ENCODE data around the gene C14orf132. TPM values are rescaled to one million over a fixed set of nuclear protein-coding genes. Genes with fewer than 3 reads are reported as not detected.
A peak's percentile ranks its signal among the peaks of the same experiment; 100 is the strongest.
"Not testable (repeated sequence)": the region's sequence is repeated elsewhere in the genome, so short reads cannot be mapped to it uniquely, and the experiment has no call there.

The C14orf132 gene
- 1 to 10 TPM; 1.2 to 1.5 TPM for total RNA-seq

- ChIA-PET CTCF (interaction anchor here (0.6 to 1.0 kb wide), 2 partner anchors 76 to 329 kb away, joined by 3 read pairs; no protein-coding TSS in a partner anchor), POLR2A (no interaction called here)
- DNase-seq: peak; percentile 48
- no peak within 1 kb of the TSS for H3K27ac Mint-ChIP-seq
- H3K4me1 Mint-ChIP-seq: peaks cover 17% of the 10 kb centered on the region
- H3K36me3 Mint-ChIP-seq (ENCODE audit: low read depth): no peaks in the 10 kb centered on the region
- peak within 1 kb of the TSS; percentile 72 for H3K4me3 Mint-ChIP-seq
- H3K27me3 Mint-ChIP-seq: peaks cover 42% of the 10 kb centered on the region
- H3K9me3 Mint-ChIP-seq: no peaks in the 10 kb centered on the region
Observed at GRCh38 chr14:96038920-96039632, at the start of gene C14orf132. Gene C14orf132 (plus strand): TSS chr14:96039362. CDS start chr14:96039501, 139 bp downstream.

GRCh38 chr14:95993768-95994592 lies 45.2 kb upstream of the C14orf132 start:
- POLR2A ChIA-PET: no interaction called here
- no peaks in the 10 kb centered on the region for H3K4me1 Mint-ChIP-seq
- DNase-seq: peak; percentile 44

GRCh38 chr14:95994593-95994928 lies 44.6 kb upstream of the C14orf132 start:
- no peaks in the 10 kb centered on the region for H3K4me1 Mint-ChIP-seq
- H3K4me3 Mint-ChIP-seq: no peak overlapping the region
- peaks cover 28% of the 10 kb centered on the region for H3K27me3 Mint-ChIP-seq
- H3K27ac Mint-ChIP-seq: no peak overlapping the region
- POLR2A ChIA-PET: no interaction called here
- H3K36me3 Mint-ChIP-seq (ENCODE audit: low read depth): no peaks in the 10 kb centered on the region
- CTCF ChIA-PET: interaction anchor here (1.4 kb wide), 1 partner anchor 14 kb away, joined by 3 read pairs; no protein-coding TSS in a partner anchor
- H3K9me3 Mint-ChIP-seq: peaks cover 18% of the 10 kb centered on the region
- no peak for DNase-seq

More at GRCh38 chr14:95993768-95994592, 45.2 kb upstream of the C14orf132 start:
- Mint-ChIP-seq H3K4me3 (no peak overlapping the region), H3K27me3 (peaks cover 27% of the 10 kb centered on the region), H3K36me3 (ENCODE audit: low read depth) (no peaks in the 10 kb centered on the region), H3K27ac (no peak overlapping the region), H3K9me3 (peaks cover 18% of the 10 kb centered on the region)
- CTCF ChIA-PET: interaction anchor here (1.4 kb wide), 1 partner anchor 14 kb away, joined by 3 read pairs; no protein-coding TSS in a partner anchor

GRCh38 chr14:95998656-95999055 lies 40.5 kb upstream of the C14orf132 start:
- H3K9me3 Mint-ChIP-seq: no peaks in the 10 kb centered on the region
- H3K36me3 Mint-ChIP-seq (ENCODE audit: low read depth): no peaks in the 10 kb centered on the region
- H3K27ac Mint-ChIP-seq: no peak overlapping the region
- no peaks in the 10 kb centered on the region for H3K4me1 Mint-ChIP-seq
- DNase-seq: no peak
- no peak overlapping the region for H3K4me3 Mint-ChIP-seq
- H3K27me3 Mint-ChIP-seq: peaks cover 36% of the 10 kb centered on the region
- ChIA-PET POLR2A (no interaction called here), CTCF (interaction anchor here (1.1 kb wide), 1 partner anchor 13 kb away, joined by 3 read pairs; no protein-coding TSS in a partner anchor)

- CTCF ChIA-PET: no interaction called here
Observed at GRCh38 chr14:96001866-96002497, 37.2 kb upstream of the C14orf132 start.

GRCh38 chr14:96002498-96002884 lies 36.7 kb upstream of the C14orf132 start:
- Mint-ChIP-seq H3K27ac (no peak overlapping the region), H3K9me3 (no peaks in the 10 kb centered on the region), H3K27me3 (peaks cover 42% of the 10 kb centered on the region), H3K36me3 (ENCODE audit: low read depth) (no peaks in the 10 kb centered on the region), H3K4me1 (no peaks in the 10 kb centered on the region), H3K4me3 (no peak overlapping the region)
- ChIA-PET CTCF (interaction anchor here (0.6 kb wide), 1 partner anchor 196 kb away, joined by 3 read pairs; no protein-coding TSS in a partner anchor), POLR2A (no interaction called here)
- no peak for DNase-seq

More at GRCh38 chr14:96001866-96002497, 37.2 kb upstream of the C14orf132 start:
- Mint-ChIP-seq H3K36me3 (ENCODE audit: low read depth) (no peaks in the 10 kb centered on the region), H3K27ac (no peak overlapping the region), H3K27me3 (peaks cover 44% of the 10 kb centered on the region), H3K4me3 (no peak overlapping the region), H3K9me3 (no peaks in the 10 kb centered on the region), H3K4me1 (no peaks in the 10 kb centered on the region)
- POLR2A ChIA-PET: no interaction called here
- no peak for DNase-seq

GRCh38 chr14:96011131-96011530 lies 28.0 kb upstream of the C14orf132 start:
- no peak for DNase-seq
- no peaks in the 10 kb centered on the region for H3K4me1 Mint-ChIP-seq
- ChIA-PET CTCF (interaction anchor here (1.2 kb wide), 1 partner anchor 13 kb away, joined by 3 read pairs; no protein-coding TSS in a partner anchor), POLR2A (no interaction called here)
- no peaks in the 10 kb centered on the region for H3K36me3 Mint-ChIP-seq (ENCODE audit: low read depth)
- no peak overlapping the region for H3K4me3 Mint-ChIP-seq
- H3K9me3 Mint-ChIP-seq: peaks cover 17% of the 10 kb centered on the region
- H3K27me3 Mint-ChIP-seq: peaks cover 11% of the 10 kb centered on the region
- H3K27ac Mint-ChIP-seq: no peak overlapping the region

- H3K4me1 Mint-ChIP-seq: no peaks in the 10 kb centered on the region
- CTCF ChIA-PET: interaction anchor here (1.2 kb wide), 1 partner anchor 14 kb away, joined by 3 read pairs; no protein-coding TSS in a partner anchor
- H3K9me3 Mint-ChIP-seq: peaks cover 17% of the 10 kb centered on the region
- H3K27me3 Mint-ChIP-seq: peaks cover 14% of the 10 kb centered on the region
- no peak overlapping the region for H3K4me3 Mint-ChIP-seq
- no peaks in the 10 kb centered on the region for H3K36me3 Mint-ChIP-seq (ENCODE audit: low read depth)
- H3K27ac Mint-ChIP-seq: no peak overlapping the region
- POLR2A ChIA-PET: no interaction called here
- no peak for DNase-seq
Observed at GRCh38 chr14:96011607-96012006, 27.6 kb upstream of the C14orf132 start.

- Mint-ChIP-seq H3K9me3 (peaks cover 17% of the 10 kb centered on the region), H3K27me3 (peaks cover 22% of the 10 kb centered on the region)
- CTCF ChIA-PET; H3K27ac Mint-ChIP-seq; H3K4me3 Mint-ChIP-seq; DNase-seq; H3K36me3 Mint-ChIP-seq (ENCODE audit: low read depth); H3K4me1 Mint-ChIP-seq; POLR2A ChIA-PET: not testable (repeated sequence)
Observed at GRCh38 chr14:96012757-96013156, 26.4 kb upstream of the C14orf132 start.

GRCh38 chr14:96014176-96014575 lies 25.0 kb upstream of the C14orf132 start:
- no peak for DNase-seq
- ChIA-PET POLR2A (no interaction called here), CTCF (no interaction called here)
- Mint-ChIP-seq H3K27ac (no peak overlapping the region), H3K36me3 (ENCODE audit: low read depth) (no peaks in the 10 kb centered on the region), H3K9me3 (peaks cover 17% of the 10 kb centered on the region), H3K4me1 (no peaks in the 10 kb centered on the region), H3K4me3 (no peak overlapping the region), H3K27me3 (peaks cover 22% of the 10 kb centered on the region)

- no peak overlapping the region for H3K27ac Mint-ChIP-seq
- H3K36me3 Mint-ChIP-seq (ENCODE audit: low read depth): no peaks in the 10 kb centered on the region
- H3K4me3 Mint-ChIP-seq: no peak overlapping the region
- no peaks in the 10 kb centered on the region for H3K4me1 Mint-ChIP-seq
- peaks cover 5% of the 10 kb centered on the region for H3K9me3 Mint-ChIP-seq
- H3K27me3 Mint-ChIP-seq: peaks cover 22% of the 10 kb centered on the region
- POLR2A ChIA-PET: no interaction called here
- no peak for DNase-seq
- CTCF ChIA-PET: interaction anchor here (0.6 kb wide), 1 partner anchor 1038 kb away, joined by 3 read pairs; no protein-coding TSS in a partner anchor
Observed at GRCh38 chr14:96016501-96017160, 22.5 kb upstream of the C14orf132 start.

- no peaks in the 10 kb centered on the region for H3K4me1 Mint-ChIP-seq
- peaks cover 22% of the 10 kb centered on the region for H3K27me3 Mint-ChIP-seq
- no peaks in the 10 kb centered on the region for H3K36me3 Mint-ChIP-seq (ENCODE audit: low read depth)
- ChIA-PET CTCF (no interaction called here), POLR2A (no interaction called here)
- H3K4me3 Mint-ChIP-seq: no peak overlapping the region
- DNase-seq: no peak
- no peaks in the 10 kb centered on the region for H3K9me3 Mint-ChIP-seq
- H3K27ac Mint-ChIP-seq: no peak overlapping the region
Observed at GRCh38 chr14:96017882-96018281, 21.3 kb upstream of the C14orf132 start.

Data from activated CD4-positive, alpha-beta T cell treated with anti-CD3 and anti-CD28 coated beads, Interleukin-2, amount 10 ng/mL, durations not matched to agents 7 days and 5 days (primary cell).